ENCODE data around the gene DLX2. TPM values are rescaled to one million over a fixed set of nuclear protein-coding genes. Genes with fewer than 3 reads are reported as not detected.

Gene DLX2
- total RNA-seq, 1 experiment from 2014 or later: 4.4 TPM

GRCh38 chr2:172113617-172114016 lies 10.9 kb upstream of the DLX2 start:
- ChIA-PET CTCF (interaction anchor here (0.5 to 1.6 kb wide), 9 partner anchors 9 to 550 kb away, joined by 3 to 14 read pairs (median 3); no protein-coding TSS in a partner anchor), POLR2A (no interaction called here)
- no peak overlapping the region for H3K27ac ChIP-seq (ENCODE audit: low read length)
- ATAC-seq (peak; percentile 84), DNase-seq (ENCODE audit: low read depth, low spot score) (no peak)
- intact Hi-C loops (cut with micrococcal nuclease; ENCODE audit: unreplicated experiment): no loop called here
- no peak overlapping the region for H3K4me3 ChIP-seq (ENCODE audit: low read depth in 2 of 2, low read length in 2 of 2)
- in situ Hi-C loops (cut with HindIII; ENCODE audit: low pct_unique_long_range_greater_than_20kb, low sequenced_read_pairs): no loop called here
- H3K36me3 ChIP-seq (ENCODE audit: control insufficient read depth, insufficient read depth, low read length): no peaks in the 10 kb centered on the region
- TF ChIP-seq CTCF (IDR thresholded peaks at IDR 0.05) (peak; percentile 51), POLR2AphosphoS5 (IDR thresholded peaks at IDR 0.05; ENCODE audit: low read depth, low read length) (no peak), TCF7L2 (IDR thresholded peaks at IDR 0.05; ENCODE audit: low read depth, low read length) (no peak)
- BruUV-seq (replicated peaks): no TSS peak
- no peaks in the 10 kb centered on the region for H3K27me3 ChIP-seq (ENCODE audit: control insufficient read depth, insufficient read depth, low read length)
- H3K9me3 ChIP-seq (ENCODE audit: control insufficient read depth, insufficient read depth, low read depth, low read length): no peaks in the 10 kb centered on the region
- H3K4me1 ChIP-seq (ENCODE audit: control insufficient read depth, insufficient read depth, low read length): no peaks in the 10 kb centered on the region

GRCh38 chr2:172109988-172110811 lies 7.5 kb upstream of the DLX2 start:
- CTCF ChIA-PET: interaction anchor here (0.7 kb wide), 1 partner anchor 240 kb away, joined by 4 read pairs; no protein-coding TSS in a partner anchor
- in situ Hi-C loops (cut with HindIII; ENCODE audit: low pct_unique_long_range_greater_than_20kb, low sequenced_read_pairs): no loop called here
- no peak for ATAC-seq

More at GRCh38 chr2:172109988-172110811, 7.5 kb upstream of the DLX2 start:
- H3K4me3 ChIP-seq (ENCODE audit: low read depth in 2 of 2, low read length in 2 of 2): no peak overlapping the region
- BruUV-seq (replicated peaks): no TSS peak
- no peak overlapping the region for H3K27ac ChIP-seq (ENCODE audit: low read length)
- H3K27me3 ChIP-seq (ENCODE audit: control insufficient read depth, insufficient read depth, low read length): no peaks in the 10 kb centered on the region
- intact Hi-C loops (cut with micrococcal nuclease; ENCODE audit: unreplicated experiment): loop anchor here (5.0 to 10.0 kb wide), 2 partner anchors 115 to 513 kb away; partner anchors contain the start of gene METAP1D
- H3K4me1 ChIP-seq (ENCODE audit: control insufficient read depth, insufficient read depth, low read length): 0 out of 2 replicates have a peak, but pooled peaks cover 4% of the 10 kb centered on the region
- DNase-seq (ENCODE audit: low read depth, low spot score): no peak
- no peak for TF ChIP-seq POLR2AphosphoS5 (IDR thresholded peaks at IDR 0.05; ENCODE audit: low read depth, low read length)
- TF ChIP-seq SIN3A (IDR thresholded peaks at IDR 0.05; ENCODE audit: borderline replicate concordance, insufficient read depth, low read depth, low read length): no peak
- TF ChIP-seq, protein P1, sequence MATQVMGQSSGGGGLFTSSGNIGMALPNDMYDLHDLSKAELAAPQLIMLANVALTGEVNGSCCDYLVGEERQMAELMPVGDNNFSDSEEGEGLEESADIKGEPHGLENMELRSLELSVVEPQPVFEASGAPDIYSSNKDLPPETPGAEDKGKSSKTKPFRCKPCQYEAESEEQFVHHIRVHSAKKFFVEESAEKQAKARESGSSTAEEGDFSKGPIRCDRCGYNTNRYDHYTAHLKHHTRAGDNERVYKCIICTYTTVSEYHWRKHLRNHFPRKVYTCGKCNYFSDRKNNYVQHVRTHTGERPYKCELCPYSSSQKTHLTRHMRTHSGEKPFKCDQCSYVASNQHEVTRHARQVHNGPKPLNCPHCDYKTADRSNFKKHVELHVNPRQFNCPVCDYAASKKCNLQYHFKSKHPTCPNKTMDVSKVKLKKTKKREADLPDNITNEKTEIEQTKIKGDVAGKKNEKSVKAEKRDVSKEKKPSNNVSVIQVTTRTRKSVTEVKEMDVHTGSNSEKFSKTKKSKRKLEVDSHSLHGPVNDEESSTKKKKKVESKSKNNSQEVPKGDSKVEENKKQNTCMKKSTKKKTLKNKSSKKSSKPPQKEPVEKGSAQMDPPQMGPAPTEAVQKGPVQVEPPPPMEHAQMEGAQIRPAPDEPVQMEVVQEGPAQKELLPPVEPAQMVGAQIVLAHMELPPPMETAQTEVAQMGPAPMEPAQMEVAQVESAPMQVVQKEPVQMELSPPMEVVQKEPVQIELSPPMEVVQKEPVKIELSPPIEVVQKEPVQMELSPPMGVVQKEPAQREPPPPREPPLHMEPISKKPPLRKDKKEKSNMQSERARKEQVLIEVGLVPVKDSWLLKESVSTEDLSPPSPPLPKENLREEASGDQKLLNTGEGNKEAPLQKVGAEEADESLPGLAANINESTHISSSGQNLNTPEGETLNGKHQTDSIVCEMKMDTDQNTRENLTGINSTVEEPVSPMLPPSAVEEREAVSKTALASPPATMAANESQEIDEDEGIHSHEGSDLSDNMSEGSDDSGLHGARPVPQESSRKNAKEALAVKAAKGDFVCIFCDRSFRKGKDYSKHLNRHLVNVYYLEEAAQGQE (IDR thresholded peaks at IDR 0.05; ENCODE audit: insufficient read depth in 1 of 2, low read depth in 2 of 2, low read length in 1 of 2): no peak
- TF ChIP-seq CTCF (IDR thresholded peaks at IDR 0.05): no peak
- no peak for TF ChIP-seq TCF7L2 (IDR thresholded peaks at IDR 0.05; ENCODE audit: low read depth, low read length)
- POLR2A ChIA-PET: no interaction called here
- no peaks in the 10 kb centered on the region for H3K9me3 ChIP-seq (ENCODE audit: control insufficient read depth, insufficient read depth, low read depth, low read length)
- H3K36me3 ChIP-seq (ENCODE audit: control insufficient read depth, insufficient read depth, low read length): no peaks in the 10 kb centered on the region
